GM12878 (cell line): Measurements from ENCODE around the gene NXN.

Source experiments
- ATF7 ChIP-seq: fragments of 450-650 bp; IDR thresholded peaks from 2 replicates; pipeline ENCODE4 v1.6.1; 2016; ENCODE audit warnings: low read depth, mild to moderate bottlenecking
- EZH2 ChIP-seq: IDR thresholded peaks from 2 replicates; pipeline ENCODE4 v1.6.1; 2012; ENCODE audit warnings: low read depth, mild to moderate bottlenecking, control low read depth, inconsistent platforms, low read length, borderline replicate concordance; ENCODE audit not compliant: control insufficient read depth
- JUNB ChIP-seq: IDR thresholded peaks from 2 replicates; pipeline ENCODE4 v1.6.1; 2016; ENCODE audit warnings: antibody characterized with exemption, mild to moderate bottlenecking
- ZNF274 ChIP-seq: IDR thresholded peaks from one replicate; pipeline ENCODE4 v1.8.0; 2011; ENCODE audit not compliant: insufficient read length, insufficient read depth
- TF ChIP-seq, protein P1 (sequence below): IDR thresholded peaks from 2 replicates; pipeline ENCODE4 v1.6.1; 2012; ENCODE audit warnings: mild to moderate bottlenecking, low read depth, low read length
- TF ChIP-seq, protein P2 (sequence below), 3 experiments: IDR thresholded peaks in 2 of 3; conservative IDR thresholded peaks in 1 of 3; 2 replicates each; pipeline ENCODE4 v1.5.1; 2011; ENCODE audit warnings: low read depth in 3 of 3, low read length in 3 of 3, mild to moderate bottlenecking in 3 of 3, control low read depth in 2 of 3, moderate library complexity in 2 of 3, inconsistent platforms in 1 of 3, mixed read lengths in 1 of 3; ENCODE audit not compliant: control insufficient read depth in 2 of 3, insufficient read depth in 1 of 3; ENCODE audit errors: extremely low read depth in 1 of 3
- TF ChIP-seq, protein P3 (sequence below): IDR thresholded peaks from 2 replicates; pipeline ENCODE4 v1.6.1; 2011; ENCODE audit warnings: mild to moderate bottlenecking, low read depth, low read length, moderate library complexity; ENCODE audit not compliant: insufficient replicate concordance

DNA sequence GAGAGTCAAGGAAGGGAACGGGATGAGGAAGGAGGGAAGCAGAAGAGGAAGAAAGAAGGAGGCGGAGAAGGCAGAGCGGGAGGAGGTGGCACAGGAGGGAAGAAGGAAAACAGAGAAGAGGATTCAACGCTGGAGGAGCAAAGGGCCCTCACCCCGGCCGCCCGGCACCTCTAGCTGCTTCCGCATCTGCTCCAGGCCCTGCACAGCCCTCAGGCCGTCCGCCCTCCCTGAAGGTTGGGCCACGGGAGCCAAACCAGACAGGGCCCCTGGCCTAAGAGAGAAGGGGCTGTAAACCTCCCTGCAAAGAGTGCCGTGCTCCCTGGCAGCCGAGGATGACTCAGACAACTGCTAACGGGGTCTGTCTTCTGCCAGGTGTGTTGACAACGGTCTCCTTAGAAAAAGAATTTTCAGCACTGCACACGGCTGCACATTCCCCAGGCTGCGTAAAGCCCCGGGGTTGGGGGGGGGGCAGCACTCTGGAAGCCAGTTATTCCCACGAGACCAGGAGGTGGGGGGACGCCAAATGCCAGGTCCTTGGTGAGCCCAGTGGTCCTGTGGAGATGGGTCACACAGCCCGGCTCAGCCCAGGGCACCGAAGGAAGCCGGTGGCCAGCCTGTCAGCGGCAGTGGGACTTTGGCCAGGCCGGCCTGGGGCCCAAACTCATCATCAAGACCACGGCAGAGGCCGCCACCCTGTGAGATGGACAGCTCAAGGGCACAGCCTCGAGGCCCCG is 168.4 kb downstream of the NXN start:
- TF ChIP-seq, protein P1, sequence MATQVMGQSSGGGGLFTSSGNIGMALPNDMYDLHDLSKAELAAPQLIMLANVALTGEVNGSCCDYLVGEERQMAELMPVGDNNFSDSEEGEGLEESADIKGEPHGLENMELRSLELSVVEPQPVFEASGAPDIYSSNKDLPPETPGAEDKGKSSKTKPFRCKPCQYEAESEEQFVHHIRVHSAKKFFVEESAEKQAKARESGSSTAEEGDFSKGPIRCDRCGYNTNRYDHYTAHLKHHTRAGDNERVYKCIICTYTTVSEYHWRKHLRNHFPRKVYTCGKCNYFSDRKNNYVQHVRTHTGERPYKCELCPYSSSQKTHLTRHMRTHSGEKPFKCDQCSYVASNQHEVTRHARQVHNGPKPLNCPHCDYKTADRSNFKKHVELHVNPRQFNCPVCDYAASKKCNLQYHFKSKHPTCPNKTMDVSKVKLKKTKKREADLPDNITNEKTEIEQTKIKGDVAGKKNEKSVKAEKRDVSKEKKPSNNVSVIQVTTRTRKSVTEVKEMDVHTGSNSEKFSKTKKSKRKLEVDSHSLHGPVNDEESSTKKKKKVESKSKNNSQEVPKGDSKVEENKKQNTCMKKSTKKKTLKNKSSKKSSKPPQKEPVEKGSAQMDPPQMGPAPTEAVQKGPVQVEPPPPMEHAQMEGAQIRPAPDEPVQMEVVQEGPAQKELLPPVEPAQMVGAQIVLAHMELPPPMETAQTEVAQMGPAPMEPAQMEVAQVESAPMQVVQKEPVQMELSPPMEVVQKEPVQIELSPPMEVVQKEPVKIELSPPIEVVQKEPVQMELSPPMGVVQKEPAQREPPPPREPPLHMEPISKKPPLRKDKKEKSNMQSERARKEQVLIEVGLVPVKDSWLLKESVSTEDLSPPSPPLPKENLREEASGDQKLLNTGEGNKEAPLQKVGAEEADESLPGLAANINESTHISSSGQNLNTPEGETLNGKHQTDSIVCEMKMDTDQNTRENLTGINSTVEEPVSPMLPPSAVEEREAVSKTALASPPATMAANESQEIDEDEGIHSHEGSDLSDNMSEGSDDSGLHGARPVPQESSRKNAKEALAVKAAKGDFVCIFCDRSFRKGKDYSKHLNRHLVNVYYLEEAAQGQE: no peak
- TF ChIP-seq JUNB: no peak
- no peak for TF ChIP-seq ZNF274
- TF ChIP-seq, protein P2, sequence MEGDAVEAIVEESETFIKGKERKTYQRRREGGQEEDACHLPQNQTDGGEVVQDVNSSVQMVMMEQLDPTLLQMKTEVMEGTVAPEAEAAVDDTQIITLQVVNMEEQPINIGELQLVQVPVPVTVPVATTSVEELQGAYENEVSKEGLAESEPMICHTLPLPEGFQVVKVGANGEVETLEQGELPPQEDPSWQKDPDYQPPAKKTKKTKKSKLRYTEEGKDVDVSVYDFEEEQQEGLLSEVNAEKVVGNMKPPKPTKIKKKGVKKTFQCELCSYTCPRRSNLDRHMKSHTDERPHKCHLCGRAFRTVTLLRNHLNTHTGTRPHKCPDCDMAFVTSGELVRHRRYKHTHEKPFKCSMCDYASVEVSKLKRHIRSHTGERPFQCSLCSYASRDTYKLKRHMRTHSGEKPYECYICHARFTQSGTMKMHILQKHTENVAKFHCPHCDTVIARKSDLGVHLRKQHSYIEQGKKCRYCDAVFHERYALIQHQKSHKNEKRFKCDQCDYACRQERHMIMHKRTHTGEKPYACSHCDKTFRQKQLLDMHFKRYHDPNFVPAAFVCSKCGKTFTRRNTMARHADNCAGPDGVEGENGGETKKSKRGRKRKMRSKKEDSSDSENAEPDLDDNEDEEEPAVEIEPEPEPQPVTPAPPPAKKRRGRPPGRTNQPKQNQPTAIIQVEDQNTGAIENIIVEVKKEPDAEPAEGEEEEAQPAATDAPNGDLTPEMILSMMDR (IDR thresholded peaks at IDR 0.05 in 2 of 3, conservative IDR thresholded peaks at IDR 0.05 in 1 of 3; ENCODE audit: control insufficient read depth in 2 of 3, extremely low read depth in 1 of 3, insufficient read depth in 1 of 3, low read depth in 3 of 3, low read length in 3 of 3): no peak
- TF ChIP-seq ATF7: no peak
- no peak for TF ChIP-seq EZH2
- TF ChIP-seq, protein P3, sequence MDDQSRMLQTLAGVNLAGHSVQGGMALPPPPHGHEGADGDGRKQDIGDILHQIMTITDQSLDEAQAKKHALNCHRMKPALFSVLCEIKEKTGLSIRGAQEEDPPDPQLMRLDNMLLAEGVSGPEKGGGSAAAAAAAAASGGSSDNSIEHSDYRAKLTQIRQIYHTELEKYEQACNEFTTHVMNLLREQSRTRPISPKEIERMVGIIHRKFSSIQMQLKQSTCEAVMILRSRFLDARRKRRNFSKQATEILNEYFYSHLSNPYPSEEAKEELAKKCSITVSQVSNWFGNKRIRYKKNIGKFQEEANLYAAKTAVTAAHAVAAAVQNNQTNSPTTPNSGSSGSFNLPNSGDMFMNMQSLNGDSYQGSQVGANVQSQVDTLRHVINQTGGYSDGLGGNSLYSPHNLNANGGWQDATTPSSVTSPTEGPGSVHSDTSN: no peak
